ENCODE data around the gene PRR20B.
"Not testable (repeated sequence)": the region's sequence is repeated elsewhere in the genome, so short reads cannot be mapped to it uniquely, and the experiment has no call there.

Gene PRR20B

GRCh38 chr13:57147188-57147587, at the start of gene PRR20B:
PRR20B (plus strand) TSS chr13:57147488; CDS start chr13:57147875, 387 bp downstream.
- DNase-seq = not testable (repeated sequence)

GRCh38 chr13:57114945-57115344, 32.3 kb upstream of the PRR20B start:
- DNase-seq = no peak

GRCh38 chr13:57123681-57124080, 23.6 kb upstream of the PRR20B start:
- peak; percentile 35 for DNase-seq

- no peak for DNase-seq
These were observed 18.4 kb upstream of the PRR20B start for GRCh38 chr13:57128909-57129308.

DNA sequence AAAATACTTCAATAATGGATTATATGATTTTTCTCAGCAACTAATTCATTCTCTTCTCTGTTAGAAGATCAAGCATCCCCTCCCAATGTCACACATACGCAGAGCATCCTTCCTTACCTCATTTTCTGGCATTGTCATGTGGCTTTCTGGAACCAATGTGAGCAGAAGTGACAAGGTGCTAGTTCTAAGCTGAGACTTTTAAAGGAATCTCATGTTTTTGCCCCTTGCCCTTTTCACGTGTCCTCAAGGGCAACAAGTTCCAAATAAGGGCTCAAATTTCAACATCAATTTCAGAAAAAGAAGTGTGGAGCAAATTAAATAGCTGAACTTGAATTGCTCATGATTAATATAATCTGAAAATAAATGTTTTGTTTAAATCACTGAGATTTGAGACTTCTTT, 11.2 kb upstream of the PRR20B start:
- no peak for DNase-seq

GRCh38 chr13:57137585-57137984, 9.7 kb upstream of the PRR20B start:
- DNase-seq = no peak

DNA sequence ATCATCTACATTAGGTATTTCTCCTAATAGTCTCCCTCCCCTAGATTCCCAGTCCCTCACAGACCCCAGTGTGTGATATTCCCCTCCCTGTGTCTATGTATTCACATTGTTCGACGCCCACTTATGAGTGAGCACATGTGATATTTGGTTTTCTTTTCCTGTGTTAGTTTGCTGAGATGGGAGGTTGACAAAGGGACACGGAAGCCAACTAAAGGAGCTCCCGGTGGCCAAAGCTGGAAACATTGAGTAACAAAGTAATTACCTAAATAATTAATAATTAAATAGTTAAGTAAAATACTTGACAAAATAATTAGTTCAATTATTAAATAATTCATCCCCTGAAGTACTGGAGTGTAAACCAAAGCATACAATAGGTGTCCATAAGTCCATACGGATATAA, 8.3 kb upstream of the PRR20B start:
- no peak for DNase-seq

DNA sequence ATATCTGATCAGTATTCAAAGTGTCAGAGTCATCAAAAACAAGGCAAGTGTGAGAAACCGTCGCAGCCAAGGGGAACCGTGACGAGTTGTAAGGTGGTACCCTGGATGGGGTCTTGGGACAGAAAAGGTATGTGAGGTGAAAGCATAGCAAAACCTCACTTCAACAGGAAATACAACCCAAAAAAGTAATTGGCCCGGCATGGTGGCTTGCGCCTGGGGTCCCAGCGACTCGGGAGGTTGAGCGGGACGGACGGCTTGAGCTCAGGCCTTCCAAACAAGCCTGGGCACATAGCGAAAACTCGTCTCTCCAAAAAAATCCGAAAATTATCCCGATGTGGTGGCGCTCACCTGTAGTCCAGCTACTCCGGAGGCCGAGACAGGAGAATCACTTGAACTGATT, 7.5 kb upstream of the PRR20B start:
- not testable (repeated sequence) for DNase-seq

- not testable (repeated sequence) for DNase-seq
These were observed 6.9 kb upstream of the PRR20B start, which contains the start of gene PRR20A for GRCh38 chr13:57140235-57140968. PRR20A (plus strand) TSS chr13:57140918; CDS start chr13:57141305, 387 bp downstream.

- DNase-seq = not testable (repeated sequence)
These were observed 818 bp downstream of the PRR20B start for GRCh38 chr13:57148106-57148505.

DNA sequence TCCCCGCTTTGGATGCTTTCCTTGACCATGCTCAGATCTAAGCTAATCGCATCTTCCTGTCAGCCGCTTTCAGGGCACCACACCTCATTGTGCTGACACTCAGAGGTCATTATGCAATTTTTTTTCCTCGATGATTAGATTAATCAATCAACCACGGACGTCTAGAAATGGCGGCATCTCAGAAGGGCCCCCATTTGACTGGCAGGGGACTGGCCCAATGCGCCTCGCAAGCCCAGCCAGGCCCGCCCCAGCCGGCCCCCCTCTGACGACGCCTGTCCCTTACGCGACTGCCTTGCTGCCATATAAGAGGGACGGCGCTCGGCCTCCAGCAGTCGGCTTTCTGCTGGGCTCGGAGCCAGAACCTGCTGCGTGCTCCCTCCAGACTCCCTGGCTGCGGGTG, 6.5 kb downstream of the PRR20B start, which contains the start of gene PRR20C:
TSS of gene PRR20C (plus strand) at position 301 of the 400 bp plus-strand sequence. CDS start 387 bp downstream, outside the sequence.
- not testable (repeated sequence) for DNase-seq

GRCh38 chr13:57160332-57160731, 13.0 kb downstream of the PRR20B start, which contains the start of gene PRR20D:
PRR20D (plus strand) TSS chr13:57160632; CDS start chr13:57161019, 387 bp downstream.
- DNase-seq = not testable (repeated sequence)

- not testable (repeated sequence) for DNase-seq
These were observed 19.6 kb downstream of the PRR20B start, which contains the start of gene PRR20E for GRCh38 chr13:57166897-57167296. PRR20E (plus strand) TSS chr13:57167197; CDS start chr13:57167584, 387 bp downstream.

GRCh38 chr13:57191667-57192066, 44.4 kb downstream of the PRR20B start:
- no peak for DNase-seq
